Measurements from ENCODE around the gene HMCN1.

- TF ChIP-seq CTCF (IDR thresholded peaks at IDR 0.05; ENCODE audit: low read depth, low read length) (no peak), POLR2A (IDR thresholded peaks at IDR 0.05; ENCODE audit: extremely low read depth, insufficient read length) (no peak), MAX (IDR thresholded peaks at IDR 0.05; ENCODE audit: low read depth, low read length) (no peak)
Measured at GRCh38 chr1:185792040-185792439, 57.8 kb downstream of the HMCN1 start.
